ENCODE data around the gene CPT1A.
"Not testable (repeated sequence)": the region's sequence is repeated elsewhere in the genome, so short reads cannot be mapped to it uniquely, and the experiment has no call there.

CPT1A gene

GRCh38 chr11:68841718-68842426 is at the start of gene CPT1A:
Gene CPT1A (minus strand): TSS chr11:68841916. CDS start chr11:68815474, 26,442 bp downstream.
- H3K27ac ChIP-seq: peak within 1 kb of the TSS; percentile 81
- no peaks in the 10 kb centered on the region for H3K9me3 ChIP-seq
- TF ChIP-seq, protein P1, sequence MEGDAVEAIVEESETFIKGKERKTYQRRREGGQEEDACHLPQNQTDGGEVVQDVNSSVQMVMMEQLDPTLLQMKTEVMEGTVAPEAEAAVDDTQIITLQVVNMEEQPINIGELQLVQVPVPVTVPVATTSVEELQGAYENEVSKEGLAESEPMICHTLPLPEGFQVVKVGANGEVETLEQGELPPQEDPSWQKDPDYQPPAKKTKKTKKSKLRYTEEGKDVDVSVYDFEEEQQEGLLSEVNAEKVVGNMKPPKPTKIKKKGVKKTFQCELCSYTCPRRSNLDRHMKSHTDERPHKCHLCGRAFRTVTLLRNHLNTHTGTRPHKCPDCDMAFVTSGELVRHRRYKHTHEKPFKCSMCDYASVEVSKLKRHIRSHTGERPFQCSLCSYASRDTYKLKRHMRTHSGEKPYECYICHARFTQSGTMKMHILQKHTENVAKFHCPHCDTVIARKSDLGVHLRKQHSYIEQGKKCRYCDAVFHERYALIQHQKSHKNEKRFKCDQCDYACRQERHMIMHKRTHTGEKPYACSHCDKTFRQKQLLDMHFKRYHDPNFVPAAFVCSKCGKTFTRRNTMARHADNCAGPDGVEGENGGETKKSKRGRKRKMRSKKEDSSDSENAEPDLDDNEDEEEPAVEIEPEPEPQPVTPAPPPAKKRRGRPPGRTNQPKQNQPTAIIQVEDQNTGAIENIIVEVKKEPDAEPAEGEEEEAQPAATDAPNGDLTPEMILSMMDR (IDR thresholded peaks at IDR 0.05): no peak
- peaks cover 72 to 75% of the 10 kb centered on the region in 2 experiments for H3K4me1 ChIP-seq (ENCODE audit: control insufficient read depth in 1 of 2, insufficient read depth in 1 of 2, low read depth in 1 of 2, low read length in 1 of 2)
- no peaks in the 10 kb centered on the region for H3K27me3 ChIP-seq
- no peaks in the 10 kb centered on the region for H3K36me3 ChIP-seq
- H3K4me3 ChIP-seq (ENCODE audit: low read depth in 1 of 2, low read length in 1 of 2): peak within 1 kb of the TSS; percentile 70 to 85

DNA sequence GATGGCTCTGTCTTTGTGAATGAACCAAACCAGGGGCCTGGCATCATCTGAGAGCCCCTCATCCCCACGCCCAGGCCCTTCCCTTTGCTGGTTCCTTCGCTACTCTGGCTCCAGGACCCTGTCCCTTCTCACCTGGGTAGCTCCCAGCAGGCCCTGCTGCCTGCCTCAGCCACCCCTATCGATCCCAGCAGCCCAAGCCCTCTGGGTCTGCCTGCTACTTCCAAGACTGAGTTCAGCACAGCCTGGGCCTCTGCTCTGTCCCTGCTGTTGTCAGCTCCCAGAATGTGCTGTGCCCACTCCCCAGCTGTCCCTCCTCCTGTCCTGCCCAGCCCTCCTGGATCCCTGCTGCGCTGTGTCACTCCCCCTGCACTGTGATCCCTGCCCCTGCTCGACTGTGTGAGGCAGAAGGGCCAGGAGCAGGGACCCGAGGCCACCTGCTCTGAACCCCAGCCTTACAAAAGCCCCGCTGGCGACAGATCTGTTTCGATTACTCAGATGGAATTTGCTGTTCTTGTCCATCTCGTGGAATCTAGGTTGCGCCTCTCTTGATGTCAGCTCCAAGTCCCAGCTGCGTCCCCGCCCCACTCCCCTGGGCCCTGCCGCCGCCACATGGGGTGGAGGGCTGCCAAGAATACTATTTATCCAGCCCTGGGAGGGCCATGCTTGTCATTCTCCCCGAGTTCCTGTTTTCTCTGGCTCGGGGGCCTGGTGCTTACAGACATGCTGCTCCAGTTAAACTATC is 48.9 kb upstream of the CPT1A start:
- no peaks in the 10 kb centered on the region for H3K9me3 ChIP-seq
- no peak overlapping the region for H3K27ac ChIP-seq
- H3K36me3 ChIP-seq: peaks cover 48% of the 10 kb centered on the region
- no peaks in the 10 kb centered on the region for H3K4me1 ChIP-seq (ENCODE audit: control insufficient read depth in 1 of 2, insufficient read depth in 1 of 2, low read depth in 1 of 2, low read length in 1 of 2)
- no peak overlapping the region for H3K4me3 ChIP-seq (ENCODE audit: low read depth in 1 of 2, low read length in 1 of 2)
- TF ChIP-seq, protein P1 (IDR thresholded peaks at IDR 0.05): no peak
- H3K27me3 ChIP-seq: no peaks in the 10 kb centered on the region

DNA sequence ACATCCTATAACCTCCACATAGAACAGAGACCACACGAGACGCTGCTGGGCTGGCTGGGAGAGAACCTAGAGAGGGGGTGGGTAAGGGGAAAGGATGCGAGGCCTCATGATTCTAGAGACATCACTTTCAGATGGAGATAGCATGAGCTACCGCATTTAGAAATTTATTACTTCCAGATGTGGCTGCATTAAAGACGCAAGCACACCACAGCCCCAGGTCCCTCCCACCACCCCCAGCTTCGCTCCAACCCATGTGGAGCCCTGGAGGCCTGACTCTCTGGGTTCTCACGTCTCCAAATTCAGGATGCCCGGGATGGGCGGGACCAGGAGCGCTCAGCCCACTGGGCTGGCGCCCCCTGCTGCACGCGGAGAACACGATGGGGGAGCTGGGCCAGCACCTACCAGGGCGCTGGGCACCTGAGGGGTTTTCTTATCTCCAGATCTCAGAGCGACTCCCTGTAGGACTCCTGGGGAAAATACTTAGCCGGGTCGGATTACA is 48.3 kb upstream of the CPT1A start:
- no peak overlapping the region for H3K4me3 ChIP-seq (ENCODE audit: low read depth in 1 of 2, low read length in 1 of 2)
- H3K27me3 ChIP-seq: no peaks in the 10 kb centered on the region
- no peaks in the 10 kb centered on the region for H3K9me3 ChIP-seq
- TF ChIP-seq, protein P1 (IDR thresholded peaks at IDR 0.05): no peak
- no peaks in the 10 kb centered on the region for H3K4me1 ChIP-seq (ENCODE audit: control insufficient read depth in 1 of 2, insufficient read depth in 1 of 2, low read depth in 1 of 2, low read length in 1 of 2)
- H3K36me3 ChIP-seq: peaks cover 41% of the 10 kb centered on the region
- H3K27ac ChIP-seq: no peak overlapping the region

GRCh38 chr11:68884827-68885226 is 43.1 kb upstream of the CPT1A start:
- H3K9me3 ChIP-seq; H3K27me3 ChIP-seq; H3K36me3 ChIP-seq; H3K4me3 ChIP-seq (ENCODE audit: low read depth in 1 of 2, low read length in 1 of 2); H3K27ac ChIP-seq; H3K4me1 ChIP-seq (ENCODE audit: control insufficient read depth in 1 of 2, insufficient read depth in 1 of 2, low read depth in 1 of 2, low read length in 1 of 2): not testable (repeated sequence)

GRCh38 chr11:68882391-68882790 is 40.7 kb upstream of the CPT1A start:
- Histone ChIP-seq H3K4me1 (ENCODE audit: control insufficient read depth in 1 of 2, insufficient read depth in 1 of 2, low read depth in 1 of 2, low read length in 1 of 2) (no peaks in the 10 kb centered on the region), H3K9me3 (no peaks in the 10 kb centered on the region), H3K27me3 (no peaks in the 10 kb centered on the region), H3K36me3 (no peaks in the 10 kb centered on the region), H3K27ac (no peak overlapping the region), H3K4me3 (ENCODE audit: low read depth in 1 of 2, low read length in 1 of 2) (no peak overlapping the region)
- TF ChIP-seq, protein P1 (IDR thresholded peaks at IDR 0.05): no peak

DNA sequence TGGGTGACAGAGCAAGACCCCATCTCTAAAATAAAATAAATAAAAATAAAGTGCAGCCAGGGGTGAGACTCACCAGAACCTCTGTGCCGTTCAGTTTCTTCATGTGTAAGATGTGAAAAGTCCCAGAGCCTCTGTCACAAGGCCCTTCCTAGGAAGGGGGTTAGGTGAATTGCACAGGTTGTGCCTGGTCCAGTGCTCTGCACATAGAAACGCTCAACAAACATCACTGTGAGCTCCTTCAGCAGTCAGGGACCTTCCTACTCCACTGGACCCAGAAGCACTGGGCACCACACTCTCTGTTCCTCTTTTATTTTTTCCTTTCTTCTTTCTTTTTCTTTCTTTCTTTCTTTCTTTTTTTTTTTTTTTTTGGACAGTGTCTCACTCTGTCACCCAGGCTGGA is 39.6 kb upstream of the CPT1A start:
- TF ChIP-seq, protein P1 (IDR thresholded peaks at IDR 0.05): no peak
- no peaks in the 10 kb centered on the region for H3K9me3 ChIP-seq

More for the DNA sequence above, 39.6 kb upstream of the CPT1A start:
- Histone ChIP-seq H3K27ac (no peak overlapping the region), H3K36me3 (no peaks in the 10 kb centered on the region), H3K27me3 (no peaks in the 10 kb centered on the region), H3K4me1 (ENCODE audit: control insufficient read depth in 1 of 2, insufficient read depth in 1 of 2, low read depth in 1 of 2, low read length in 1 of 2) (no peaks in the 10 kb centered on the region), H3K4me3 (ENCODE audit: low read depth in 1 of 2, low read length in 1 of 2) (no peak overlapping the region)

Measured in neutrophil (primary cell).